Loucy (cell line): ENCODE data around the gene VPS35L.
"Not testable (repeated sequence)": the region's sequence is repeated elsewhere in the genome, so short reads cannot be mapped to it uniquely, and the experiment has no call there.

Experiments used
- H2AFZ ChIP-seq: fragments of 200-600 bp; sonication (generic); 2 replicates; pipeline ENCODE4 v1.6.0; 2016; ENCODE audit warnings: antibody characterized with exemption, mild to moderate bottlenecking, low read length, moderate library complexity
- H3F3A ChIP-seq: fragments of 200-600 bp; 2 replicates; pipeline ENCODE4 v1.6.0; 2016; ENCODE audit warnings: antibody characterized with exemption, low read depth, mild to moderate bottlenecking
- H3K27me3 ChIP-seq: fragments of 200-600 bp; sonication (generic); 2 replicates; pipeline ENCODE4 v1.6.1; 2014; ENCODE audit warnings: low read length, mild to moderate bottlenecking; ENCODE audit not compliant: insufficient read depth, poor library complexity, severe bottlenecking
- H3K36me3 ChIP-seq: fragments of 200-600 bp; sonication (generic); 2 replicates; pipeline ENCODE4 v1.6.1; 2016; ENCODE audit warnings: low read length; ENCODE audit not compliant: insufficient read depth
- H3K4me1 ChIP-seq: fragments of 200-600 bp; sonication (generic); 2 replicates; pipeline ENCODE4 v1.5.1; 2014; ENCODE audit warnings: low read length, mild to moderate bottlenecking; ENCODE audit not compliant: insufficient read depth, poor library complexity, severe bottlenecking
- H3K4me2 ChIP-seq: fragments of 200-600 bp; sonication (generic); 2 replicates; pipeline ENCODE4 v1.6.0; 2014; ENCODE audit warnings: antibody characterized with exemption, low read length, low read depth, mild to moderate bottlenecking; ENCODE audit not compliant: poor library complexity, severe bottlenecking
- H3K4me3 ChIP-seq: fragments of 200-600 bp; sonication (generic); 2 replicates; pipeline ENCODE4 v1.5.1; 2014; ENCODE audit warnings: low read length, mild to moderate bottlenecking, mixed read lengths; ENCODE audit not compliant: poor library complexity, severe bottlenecking
- H3K79me2 ChIP-seq: fragments of 200-600 bp; sonication (generic); 2 replicates; pipeline ENCODE4 v1.6.1; 2014; ENCODE audit warnings: low read length; ENCODE audit not compliant: insufficient read depth
- H3K9ac ChIP-seq: fragments of 200-600 bp; sonication (generic); 2 replicates; pipeline ENCODE4 v1.6.0; 2014; ENCODE audit warnings: mild to moderate bottlenecking, low read depth, low read length, moderate library complexity; ENCODE audit not compliant: poor library complexity, severe bottlenecking
- H3K9me2 ChIP-seq: fragments of 200-600 bp; sonication (generic); replicated peaks from 2 replicates; pipeline ENCODE4 v1.6.1; 2016; ENCODE audit warnings: low read depth, low read length, mixed read lengths
- H3K9me3 ChIP-seq: fragments of 200-600 bp; sonication (generic); 2 replicates; pipeline ENCODE4 v1.6.1; 2014; ENCODE audit warnings: mild to moderate bottlenecking, antibody characterized with exemption, low read length, low read depth; ENCODE audit not compliant: insufficient read depth
- H4K20me1 ChIP-seq: fragments of 200-600 bp; sonication (generic); 2 replicates; pipeline ENCODE4 v1.6.0; 2014; ENCODE audit warnings: antibody characterized with exemption, low read length, mild to moderate bottlenecking; ENCODE audit not compliant: insufficient read depth, poor library complexity, severe bottlenecking
- CTCF ChIP-seq: fragments of 200-600 bp; sonication (generic); conservative IDR thresholded peaks from 2 replicates; pipeline ENCODE4 v1.5.1; 2014; ENCODE audit warnings: mild to moderate bottlenecking, antibody characterized with exemption, low read length
- EZH2phosphoT487 ChIP-seq: fragments of 200-600 bp; IDR thresholded peaks from 2 replicates; pipeline ENCODE4 v1.6.1; 2018; ENCODE audit warnings: antibody characterized with exemption, mild to moderate bottlenecking, moderate library complexity, borderline replicate concordance

Gene VPS35L

GRCh38 chr16:19715566-19715965, 160.1 kb downstream of the VPS35L start:
- H3K4me2 ChIP-seq = peak overlapping the region; percentile 88
- H3K9me3 ChIP-seq = no peaks in the 10 kb centered on the region
- no peak overlapping the region for H2AFZ ChIP-seq
- TF ChIP-seq CTCF (no peak), EZH2phosphoT487 (no peak)
- H3K4me3 ChIP-seq = peak overlapping the region; percentile 96
- H3K36me3 ChIP-seq = no peaks in the 10 kb centered on the region
- no peaks in the 10 kb centered on the region for H3K27me3 ChIP-seq
- H3K79me2 ChIP-seq = peaks cover 28% of the 10 kb centered on the region
- H3K4me1 ChIP-seq = peaks cover 26% of the 10 kb centered on the region
- no peaks in the 10 kb centered on the region; the same call in 1 of the 2 replicates for H3F3A ChIP-seq
- H3K9me2 ChIP-seq = no peaks in the 10 kb centered on the region
- H4K20me1 ChIP-seq = no peaks in the 10 kb centered on the region
- H3K9ac ChIP-seq = peak overlapping the region; percentile 95

- peak overlapping the region; percentile 95 for H3K9ac ChIP-seq
- peaks cover 26% of the 10 kb centered on the region for H3K4me1 ChIP-seq
- TF ChIP-seq EZH2phosphoT487 (no peak), CTCF (no peak)
- H3K9me3 ChIP-seq = no peaks in the 10 kb centered on the region
- no peak overlapping the region for H2AFZ ChIP-seq
- peaks cover 28% of the 10 kb centered on the region for H3K79me2 ChIP-seq
- H4K20me1 ChIP-seq = no peaks in the 10 kb centered on the region
- peak overlapping the region; percentile 88 for H3K4me2 ChIP-seq
- no peaks in the 10 kb centered on the region for H3K9me2 ChIP-seq
- no peaks in the 10 kb centered on the region; the same call in 1 of the 2 replicates for H3F3A ChIP-seq
- H3K27me3 ChIP-seq = no peaks in the 10 kb centered on the region
- peak overlapping the region; percentile 96 for H3K4me3 ChIP-seq
- H3K36me3 ChIP-seq = no peaks in the 10 kb centered on the region
These were observed 160.7 kb downstream of the VPS35L start for GRCh38 chr16:19716183-19716582.

- peak overlapping the region; percentile 88 for H3K4me2 ChIP-seq
- H3F3A ChIP-seq, H3K9me3 ChIP-seq, H3K36me3 ChIP-seq, H3K9me2 ChIP-seq, H3K27me3 ChIP-seq, H4K20me1 ChIP-seq, H2AFZ ChIP-seq: not testable (repeated sequence)
- peak overlapping the region; percentile 95 for H3K9ac ChIP-seq
- peaks cover 26% of the 10 kb centered on the region for H3K4me1 ChIP-seq
- H3K4me3 ChIP-seq = peak overlapping the region; percentile 96
- peaks cover 28% of the 10 kb centered on the region for H3K79me2 ChIP-seq
These were observed 161.2 kb downstream of the VPS35L start for GRCh38 chr16:19716728-19717127.

GRCh38 chr16:19717314-19717713, 161.8 kb downstream of the VPS35L start:
- Histone ChIP-seq H2AFZ (peak overlapping the region; percentile 94), H3K4me2 (peak overlapping the region; percentile 88), H3F3A (no peaks in the 10 kb centered on the region; the same call in 1 of the 2 replicates), H3K27me3 (no peaks in the 10 kb centered on the region), H4K20me1 (no peaks in the 10 kb centered on the region), H3K9me2 (no peaks in the 10 kb centered on the region), H3K9ac (peak overlapping the region; percentile 95), H3K9me3 (no peaks in the 10 kb centered on the region), H3K79me2 (peaks cover 28% of the 10 kb centered on the region), H3K36me3 (no peaks in the 10 kb centered on the region), H3K4me3 (peak overlapping the region; percentile 96), H3K4me1 (peaks cover 26% of the 10 kb centered on the region)
- TF ChIP-seq EZH2phosphoT487 (no peak), CTCF (no peak)
